ENCODE data around the gene DOK4. TPM values are rescaled to one million over a fixed set of nuclear protein-coding genes. Genes with fewer than 3 reads are reported as not detected.

DOK4 gene
- total and polyA plus RNA-seq, 4 donors = 7.8 to 24.6 (median 18.1) TPM

GRCh38 chr16:57529391-57530103 lies 43.3 kb upstream of the DOK4 start:
- TF ChIP-seq REST (IDR thresholded peaks at IDR 0.05) = no peak
- TF ChIP-seq HNF4A (conservative IDR thresholded peaks at IDR 0.05) = no peak
- peaks cover 0 to 11% (median 4%) of the 10 kb centered on the region in 4 donors for H3K4me1 ChIP-seq (ENCODE audit: control insufficient read depth in 4 of 4, insufficient read depth in 4 of 4, low read length in 3 of 4)
- H3K9me3 ChIP-seq (ENCODE audit: control insufficient read depth in 4 of 4, low read length in 3 of 4) = no peaks in the 10 kb centered on the region
- WGBS = 66% methylated on average over 14 of the region's 14 CpGs
- H3K27ac ChIP-seq (ENCODE audit: low read depth in 1 of 2, low read length in 2 of 2) = no peak overlapping the region
- DNase-seq (ENCODE audit: low spot score) = no peak
- H3K4me3 ChIP-seq (ENCODE audit: low read depth in 1 of 3, low read length in 3 of 3) = no peak overlapping the region
- H3K9ac ChIP-seq (ENCODE audit: low read depth in 1 of 2, low read length in 2 of 2) = no peak overlapping the region
- H3K36me3 ChIP-seq (ENCODE audit: control insufficient read depth in 4 of 4, insufficient read depth in 3 of 4, low read depth in 1 of 4, low read length in 3 of 4) = no peaks in the 10 kb centered on the region
- H3K27me3 ChIP-seq (ENCODE audit: control insufficient read depth in 4 of 4, insufficient read depth in 4 of 4, low read length in 3 of 4) = no peaks in the 10 kb centered on the region

- Histone ChIP-seq H3K4me3 (ENCODE audit: low read depth in 1 of 3, low read length in 3 of 3) (peak overlapping the region in 1 of 3 donors; percentile 38), H3K27me3 (ENCODE audit: control insufficient read depth in 4 of 4, insufficient read depth in 4 of 4, low read length in 3 of 4) (no peaks in the 10 kb centered on the region), H3K36me3 (ENCODE audit: control insufficient read depth in 4 of 4, insufficient read depth in 3 of 4, low read depth in 1 of 4, low read length in 3 of 4) (no peaks in the 10 kb centered on the region), H3K9ac (ENCODE audit: low read depth in 1 of 2, low read length in 2 of 2) (no peak overlapping the region), H3K9me3 (ENCODE audit: control insufficient read depth in 4 of 4, low read length in 3 of 4) (no peaks in the 10 kb centered on the region), H3K27ac (ENCODE audit: low read depth in 1 of 2, low read length in 2 of 2) (no peak overlapping the region), H3K4me1 (ENCODE audit: control insufficient read depth in 4 of 4, insufficient read depth in 4 of 4, low read length in 3 of 4) (peaks cover 0 to 11% (median 4%) of the 10 kb centered on the region in 4 donors)
- no peak for DNase-seq (ENCODE audit: low spot score)
- 41% methylated on average over 126 of the region's 126 CpGs for WGBS
- no peak for TF ChIP-seq JUND (IDR thresholded peaks at IDR 0.05)
- TF ChIP-seq SP1 (IDR thresholded peaks at IDR 0.05) = no peak
- no peak for TF ChIP-seq MAX (IDR thresholded peaks at IDR 0.05)
- TF ChIP-seq HNF4A (conservative IDR thresholded peaks at IDR 0.05) = no peak
- no peak for TF ChIP-seq HNF4G (IDR thresholded peaks at IDR 0.05)
- TF ChIP-seq REST (IDR thresholded peaks at IDR 0.05) = no peak
- no peak for TF ChIP-seq EGR1 (IDR thresholded peaks at IDR 0.05; ENCODE audit: low read depth in 2 of 2)
- TF ChIP-seq CTCF (IDR thresholded peaks at IDR 0.05; ENCODE audit: low read depth, low read length, missing input control) = no peak
- TF ChIP-seq RAD21 (IDR thresholded peaks at IDR 0.05) = no peak
- TF ChIP-seq, protein P1, sequence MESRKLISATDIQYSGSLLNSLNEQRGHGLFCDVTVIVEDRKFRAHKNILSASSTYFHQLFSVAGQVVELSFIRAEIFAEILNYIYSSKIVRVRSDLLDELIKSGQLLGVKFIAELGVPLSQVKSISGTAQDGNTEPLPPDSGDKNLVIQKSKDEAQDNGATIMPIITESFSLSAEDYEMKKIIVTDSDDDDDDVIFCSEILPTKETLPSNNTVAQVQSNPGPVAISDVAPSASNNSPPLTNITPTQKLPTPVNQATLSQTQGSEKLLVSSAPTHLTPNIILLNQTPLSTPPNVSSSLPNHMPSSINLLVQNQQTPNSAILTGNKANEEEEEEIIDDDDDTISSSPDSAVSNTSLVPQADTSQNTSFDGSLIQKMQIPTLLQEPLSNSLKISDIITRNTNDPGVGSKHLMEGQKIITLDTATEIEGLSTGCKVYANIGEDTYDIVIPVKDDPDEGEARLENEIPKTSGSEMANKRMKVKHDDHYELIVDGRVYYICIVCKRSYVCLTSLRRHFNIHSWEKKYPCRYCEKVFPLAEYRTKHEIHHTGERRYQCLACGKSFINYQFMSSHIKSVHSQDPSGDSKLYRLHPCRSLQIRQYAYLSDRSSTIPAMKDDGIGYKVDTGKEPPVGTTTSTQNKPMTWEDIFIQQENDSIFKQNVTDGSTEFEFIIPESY (IDR thresholded peaks at IDR 0.05) = no peak
- TF ChIP-seq YY1 (IDR thresholded peaks at IDR 0.05) = no peak
- no peak for TF ChIP-seq FOXA2 (IDR thresholded peaks at IDR 0.05)
- TF ChIP-seq NR2F2 (IDR thresholded peaks at IDR 0.05) = no peak
- no peak for TF ChIP-seq ATF3 (IDR thresholded peaks at IDR 0.05)
- no peak for TF ChIP-seq GABPA (IDR thresholded peaks at IDR 0.05 in 1 of 2, conservative IDR thresholded peaks at IDR 0.05 in 1 of 2)
- TF ChIP-seq RXRA (IDR thresholded peaks at IDR 0.05) = no peak
- TF ChIP-seq TAF1 (conservative IDR thresholded peaks at IDR 0.05) = no peak
Measured at GRCh38 chr16:57528499-57529390, 42.5 kb upstream of the DOK4 start.
